Measurements from ENCODE around the gene ABHD1.
"Not testable (repeated sequence)": the region's sequence is repeated elsewhere in the genome, so short reads cannot be mapped to it uniquely, and the experiment has no call there.

The ABHD1 gene

DNA sequence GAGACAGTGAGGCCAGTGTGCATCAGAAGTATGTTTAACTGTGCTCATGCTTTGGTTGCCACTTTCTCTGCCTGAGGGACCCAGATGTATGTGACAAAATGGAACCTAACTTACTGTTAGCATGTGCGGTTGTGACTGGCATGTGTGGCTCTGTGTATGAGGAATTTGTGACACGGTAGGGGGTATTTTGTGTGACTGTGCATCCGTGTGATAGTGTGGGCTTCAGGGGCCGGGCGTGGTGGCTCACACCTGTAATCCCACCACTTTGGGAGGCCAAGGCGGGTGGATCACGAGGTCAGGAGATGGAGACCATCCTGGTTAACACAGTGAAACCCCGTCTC, 4.3 kb upstream of the ABHD1 start:
- Histone ChIP-seq H3K14ac (ENCODE audit: low read length in 2 of 2) (peak overlapping the region in 1 of 2 experiments; percentile 35), H4K91ac (ENCODE audit: low read length) (peak overlapping the region; percentile 67), H3K9ac (ENCODE audit: low read length) (peak overlapping the region; percentile 76), H4K8ac (ENCODE audit: low read length) (peak overlapping the region; percentile 70), H3K4me1 (ENCODE audit: control insufficient read depth, insufficient read depth, low read depth, low read length) (peaks cover 19% of the 10 kb centered on the region), H3K4me3 (ENCODE audit: insufficient read depth in 1 of 2, low read depth in 1 of 2, low read length in 2 of 2) (peak overlapping the region; percentile 51 to 83), H3K4me2 (ENCODE audit: low read length, poor library complexity, severe bottlenecking) (peak overlapping the region; percentile 86), H3K27me3 (ENCODE audit: control insufficient read depth in 1 of 2, insufficient read depth in 1 of 2, low read length in 2 of 2) (peaks cover 36 to 75% of the 10 kb centered on the region in 2 experiments), H2BK12ac (ENCODE audit: low read length in 2 of 2) (peak overlapping the region in 1 of 2 experiments; percentile 42), H3K23ac (ENCODE audit: low read length in 2 of 2) (peak overlapping the region in 1 of 2 experiments; percentile 20)
- not testable (repeated sequence) for H3K36me3 ChIP-seq (ENCODE audit: control insufficient read depth in 1 of 2, insufficient read depth in 2 of 2, low read depth in 1 of 2, low read length in 2 of 2); H3K4ac ChIP-seq (ENCODE audit: low read depth in 1 of 2, low read length in 2 of 2); H3K18ac ChIP-seq (ENCODE audit: low read depth in 1 of 2, low read length in 2 of 2); H3K27ac ChIP-seq (ENCODE audit: low read length, poor library complexity, severe bottlenecking); H3K9me3 ChIP-seq (ENCODE audit: control insufficient read depth, low read length); H2BK120ac ChIP-seq (ENCODE audit: low read depth, low read length); DNase-seq; H2AFZ ChIP-seq (ENCODE audit: low read depth, low read length); H2BK5ac ChIP-seq (ENCODE audit: low read depth, low read length, poor library complexity, severe bottlenecking); H3K79me1 ChIP-seq (replicated peaks; ENCODE audit: low read length, poor library complexity, severe bottlenecking); H2BK15ac ChIP-seq (ENCODE audit: low read depth, poor library complexity, severe bottlenecking); H2AK5ac ChIP-seq (ENCODE audit: low read length, severe bottlenecking)
- WGBS: 90% methylated on average over 8 of the region's 8 CpGs

- Histone ChIP-seq H2BK15ac (ENCODE audit: low read depth, poor library complexity, severe bottlenecking) (no peak overlapping the region), H3K4me2 (ENCODE audit: low read length, poor library complexity, severe bottlenecking) (no peak overlapping the region)
- 85% methylated on average over 2 of the region's 2 CpGs for WGBS
Observed at GRCh38 chr2:27121906-27122305, 1.7 kb upstream of the ABHD1 start.

GRCh38 chr2:27122791-27123190, 824 bp upstream of the ABHD1 start:
- Histone ChIP-seq H3K14ac (ENCODE audit: low read length in 2 of 2) (no peak overlapping the region), H2BK5ac (ENCODE audit: low read depth, low read length, poor library complexity, severe bottlenecking) (no peak overlapping the region), H2BK12ac (ENCODE audit: low read length in 2 of 2) (no peak overlapping the region), H3K36me3 (ENCODE audit: control insufficient read depth in 1 of 2, insufficient read depth in 2 of 2, low read depth in 1 of 2, low read length in 2 of 2) (peaks cover 0 to 4% of the 10 kb centered on the region in 2 experiments), H3K27me3 (ENCODE audit: control insufficient read depth in 1 of 2, insufficient read depth in 1 of 2, low read length in 2 of 2) (peaks cover 36 to 61% of the 10 kb centered on the region in 2 experiments), H2AFZ (ENCODE audit: low read depth, low read length) (no peak overlapping the region), H2BK120ac (ENCODE audit: low read depth, low read length) (no peak overlapping the region), H3K9me3 (ENCODE audit: control insufficient read depth, low read length) (no peaks in the 10 kb centered on the region), H3K18ac (ENCODE audit: low read depth in 1 of 2, low read length in 2 of 2) (no peak overlapping the region), H3K4me3 (ENCODE audit: insufficient read depth in 1 of 2, low read depth in 1 of 2, low read length in 2 of 2) (peak overlapping the region in 1 of 2 experiments; percentile 75), H3K79me1 (replicated peaks; ENCODE audit: low read length, poor library complexity, severe bottlenecking) (no peaks in the 10 kb centered on the region), H2AK5ac (ENCODE audit: low read length, severe bottlenecking) (no peak overlapping the region), H3K23ac (ENCODE audit: low read length in 2 of 2) (no peak overlapping the region), H3K9ac (ENCODE audit: low read length) (no peak overlapping the region), H2BK15ac (ENCODE audit: low read depth, poor library complexity, severe bottlenecking) (no peak overlapping the region), H4K8ac (ENCODE audit: low read length) (no peak overlapping the region), H3K4me2 (ENCODE audit: low read length, poor library complexity, severe bottlenecking) (no peak overlapping the region), H3K4me1 (ENCODE audit: control insufficient read depth, insufficient read depth, low read depth, low read length) (peaks cover 19% of the 10 kb centered on the region), H3K27ac (ENCODE audit: low read length, poor library complexity, severe bottlenecking) (no peak overlapping the region), H4K91ac (ENCODE audit: low read length) (no peak overlapping the region), H3K4ac (ENCODE audit: low read depth in 1 of 2, low read length in 2 of 2) (no peak overlapping the region)
- no peak for DNase-seq
- WGBS: 86% methylated on average over 7 of the region's 7 CpGs

More at GRCh38 chr2:27121906-27122305, 1.7 kb upstream of the ABHD1 start:
- H3K36me3 ChIP-seq (ENCODE audit: control insufficient read depth in 1 of 2, insufficient read depth in 2 of 2, low read depth in 1 of 2, low read length in 2 of 2): peaks cover 0 to 4% of the 10 kb centered on the region in 2 experiments
- peaks cover 36 to 68% of the 10 kb centered on the region in 2 experiments for H3K27me3 ChIP-seq (ENCODE audit: control insufficient read depth in 1 of 2, insufficient read depth in 1 of 2, low read length in 2 of 2)
- H3K4me1 ChIP-seq (ENCODE audit: control insufficient read depth, insufficient read depth, low read depth, low read length): peaks cover 19% of the 10 kb centered on the region
- no peak overlapping the region for H3K27ac ChIP-seq (ENCODE audit: low read length, poor library complexity, severe bottlenecking)
- H2BK12ac ChIP-seq (ENCODE audit: low read length in 2 of 2): no peak overlapping the region
- no peak overlapping the region for H4K91ac ChIP-seq (ENCODE audit: low read length)
- H3K4ac ChIP-seq (ENCODE audit: low read depth in 1 of 2, low read length in 2 of 2): no peak overlapping the region
- no peak overlapping the region for H2BK5ac ChIP-seq (ENCODE audit: low read depth, low read length, poor library complexity, severe bottlenecking)
- no peak overlapping the region for H3K18ac ChIP-seq (ENCODE audit: low read depth in 1 of 2, low read length in 2 of 2)
- no peak overlapping the region for H2AK5ac ChIP-seq (ENCODE audit: low read length, severe bottlenecking)
- H3K4me3 ChIP-seq (ENCODE audit: insufficient read depth in 1 of 2, low read depth in 1 of 2, low read length in 2 of 2): no peak overlapping the region
- no peaks in the 10 kb centered on the region for H3K9me3 ChIP-seq (ENCODE audit: control insufficient read depth, low read length)
- no peak overlapping the region for H2BK120ac ChIP-seq (ENCODE audit: low read depth, low read length)
- no peak overlapping the region for H3K9ac ChIP-seq (ENCODE audit: low read length)
- no peaks in the 10 kb centered on the region for H3K79me1 ChIP-seq (replicated peaks; ENCODE audit: low read length, poor library complexity, severe bottlenecking)
- no peak overlapping the region for H4K8ac ChIP-seq (ENCODE audit: low read length)
- no peak for DNase-seq
- no peak overlapping the region for H2AFZ ChIP-seq (ENCODE audit: low read depth, low read length)
- H3K14ac ChIP-seq (ENCODE audit: low read length in 2 of 2): no peak overlapping the region
- no peak overlapping the region for H3K23ac ChIP-seq (ENCODE audit: low read length in 2 of 2)

GRCh38 chr2:27125104-27125503, 1.5 kb downstream of the ABHD1 start:
- peaks cover 1% of the 10 kb centered on the region for H3K79me1 ChIP-seq (replicated peaks; ENCODE audit: low read length, poor library complexity, severe bottlenecking)
- H2BK5ac ChIP-seq (ENCODE audit: low read depth, low read length, poor library complexity, severe bottlenecking): no peak overlapping the region
- H3K4me2 ChIP-seq (ENCODE audit: low read length, poor library complexity, severe bottlenecking): no peak overlapping the region
- H2BK12ac ChIP-seq (ENCODE audit: low read length in 2 of 2): no peak overlapping the region
- H2BK120ac ChIP-seq (ENCODE audit: low read depth, low read length): no peak overlapping the region
- 98% methylated on average over 2 of the region's 3 CpGs for WGBS
- DNase-seq: no peak
- no peak overlapping the region for H2AK5ac ChIP-seq (ENCODE audit: low read length, severe bottlenecking)
- no peak overlapping the region for H4K91ac ChIP-seq (ENCODE audit: low read length)
- peaks cover 9% of the 10 kb centered on the region for H3K4me1 ChIP-seq (ENCODE audit: control insufficient read depth, insufficient read depth, low read depth, low read length)
- no peak overlapping the region for H3K18ac ChIP-seq (ENCODE audit: low read depth in 1 of 2, low read length in 2 of 2)
- H2AFZ ChIP-seq (ENCODE audit: low read depth, low read length): no peak overlapping the region
- no peak overlapping the region for H2BK15ac ChIP-seq (ENCODE audit: low read depth, poor library complexity, severe bottlenecking)
- H3K23ac ChIP-seq (ENCODE audit: low read length in 2 of 2): no peak overlapping the region
- no peak overlapping the region for H3K4me3 ChIP-seq (ENCODE audit: insufficient read depth in 1 of 2, low read depth in 1 of 2, low read length in 2 of 2)
- peaks cover 9 to 11% of the 10 kb centered on the region in 2 experiments for H3K36me3 ChIP-seq (ENCODE audit: control insufficient read depth in 1 of 2, insufficient read depth in 2 of 2, low read depth in 1 of 2, low read length in 2 of 2)
- H4K8ac ChIP-seq (ENCODE audit: low read length): no peak overlapping the region
- no peaks in the 10 kb centered on the region for H3K9me3 ChIP-seq (ENCODE audit: control insufficient read depth, low read length)
- H3K4ac ChIP-seq (ENCODE audit: low read depth in 1 of 2, low read length in 2 of 2): no peak overlapping the region
- no peak overlapping the region for H3K9ac ChIP-seq (ENCODE audit: low read length)
- no peak overlapping the region for H3K27ac ChIP-seq (ENCODE audit: low read length, poor library complexity, severe bottlenecking)
- no peak overlapping the region for H3K14ac ChIP-seq (ENCODE audit: low read length in 2 of 2)
- H3K27me3 ChIP-seq (ENCODE audit: control insufficient read depth in 1 of 2, insufficient read depth in 1 of 2, low read length in 2 of 2): peaks cover 23 to 40% of the 10 kb centered on the region in 2 experiments
